ENCODE data around the gene KCNJ10.

Gene KCNJ10

GRCh38 chr1:160105155-160105554 lies 35.2 kb upstream of the KCNJ10 start:
- no peak for DNase-seq (ENCODE audit: extremely low read depth, low read depth)
- TF ChIP-seq, protein P1, sequence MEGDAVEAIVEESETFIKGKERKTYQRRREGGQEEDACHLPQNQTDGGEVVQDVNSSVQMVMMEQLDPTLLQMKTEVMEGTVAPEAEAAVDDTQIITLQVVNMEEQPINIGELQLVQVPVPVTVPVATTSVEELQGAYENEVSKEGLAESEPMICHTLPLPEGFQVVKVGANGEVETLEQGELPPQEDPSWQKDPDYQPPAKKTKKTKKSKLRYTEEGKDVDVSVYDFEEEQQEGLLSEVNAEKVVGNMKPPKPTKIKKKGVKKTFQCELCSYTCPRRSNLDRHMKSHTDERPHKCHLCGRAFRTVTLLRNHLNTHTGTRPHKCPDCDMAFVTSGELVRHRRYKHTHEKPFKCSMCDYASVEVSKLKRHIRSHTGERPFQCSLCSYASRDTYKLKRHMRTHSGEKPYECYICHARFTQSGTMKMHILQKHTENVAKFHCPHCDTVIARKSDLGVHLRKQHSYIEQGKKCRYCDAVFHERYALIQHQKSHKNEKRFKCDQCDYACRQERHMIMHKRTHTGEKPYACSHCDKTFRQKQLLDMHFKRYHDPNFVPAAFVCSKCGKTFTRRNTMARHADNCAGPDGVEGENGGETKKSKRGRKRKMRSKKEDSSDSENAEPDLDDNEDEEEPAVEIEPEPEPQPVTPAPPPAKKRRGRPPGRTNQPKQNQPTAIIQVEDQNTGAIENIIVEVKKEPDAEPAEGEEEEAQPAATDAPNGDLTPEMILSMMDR (IDR thresholded peaks at IDR 0.05; ENCODE audit: low read depth, low read length, missing control alignments), result no peak

DNA sequence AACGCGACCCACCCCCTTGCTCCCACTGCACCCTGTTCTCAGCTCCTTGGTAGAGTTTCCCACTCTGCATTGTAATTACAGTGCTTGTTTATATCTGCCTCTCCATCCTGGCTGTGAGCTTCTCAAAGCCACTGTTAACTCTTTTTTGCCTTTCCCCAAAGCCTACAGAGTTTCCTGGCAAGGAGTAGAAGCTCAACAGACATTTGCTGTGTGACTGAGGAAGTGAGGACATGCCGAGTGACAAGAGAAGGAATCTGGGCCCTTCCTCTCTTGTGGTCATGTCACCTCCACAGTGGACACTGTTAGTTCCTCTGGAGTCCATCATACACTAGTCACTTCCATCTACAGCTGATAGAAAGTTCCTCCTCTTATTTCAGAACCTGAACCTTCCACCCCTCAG lies 34.5 kb upstream of the KCNJ10 start:
- TF ChIP-seq, protein P1 (IDR thresholded peaks at IDR 0.05; ENCODE audit: low read depth, low read length, missing control alignments), result no peak
- no peak for DNase-seq (ENCODE audit: extremely low read depth, low read depth)
- no peak overlapping the region for H3K4me3 ChIP-seq (replicated peaks; ENCODE audit: low read depth, low read length)

More at GRCh38 chr1:160105155-160105554, 35.2 kb upstream of the KCNJ10 start:
- H3K4me3 ChIP-seq (replicated peaks; ENCODE audit: low read depth, low read length), result no peak overlapping the region

GRCh38 chr1:160103658-160104408 lies 33.9 kb upstream of the KCNJ10 start:
- no peak overlapping the region for H3K4me3 ChIP-seq (replicated peaks; ENCODE audit: low read depth, low read length)
- TF ChIP-seq, protein P1 (IDR thresholded peaks at IDR 0.05; ENCODE audit: low read depth, low read length, missing control alignments), result no peak
- no peak for DNase-seq (ENCODE audit: extremely low read depth, low read depth)

- DNase-seq (ENCODE audit: extremely low read depth, low read depth), result no peak
- H3K4me3 ChIP-seq (replicated peaks; ENCODE audit: low read depth, low read length), result no peak overlapping the region
- TF ChIP-seq, protein P1 (IDR thresholded peaks at IDR 0.05; ENCODE audit: low read depth, low read length, missing control alignments), result no peak
Observed at GRCh38 chr1:160101717-160102522, 32.0 kb upstream of the KCNJ10 start.

DNA sequence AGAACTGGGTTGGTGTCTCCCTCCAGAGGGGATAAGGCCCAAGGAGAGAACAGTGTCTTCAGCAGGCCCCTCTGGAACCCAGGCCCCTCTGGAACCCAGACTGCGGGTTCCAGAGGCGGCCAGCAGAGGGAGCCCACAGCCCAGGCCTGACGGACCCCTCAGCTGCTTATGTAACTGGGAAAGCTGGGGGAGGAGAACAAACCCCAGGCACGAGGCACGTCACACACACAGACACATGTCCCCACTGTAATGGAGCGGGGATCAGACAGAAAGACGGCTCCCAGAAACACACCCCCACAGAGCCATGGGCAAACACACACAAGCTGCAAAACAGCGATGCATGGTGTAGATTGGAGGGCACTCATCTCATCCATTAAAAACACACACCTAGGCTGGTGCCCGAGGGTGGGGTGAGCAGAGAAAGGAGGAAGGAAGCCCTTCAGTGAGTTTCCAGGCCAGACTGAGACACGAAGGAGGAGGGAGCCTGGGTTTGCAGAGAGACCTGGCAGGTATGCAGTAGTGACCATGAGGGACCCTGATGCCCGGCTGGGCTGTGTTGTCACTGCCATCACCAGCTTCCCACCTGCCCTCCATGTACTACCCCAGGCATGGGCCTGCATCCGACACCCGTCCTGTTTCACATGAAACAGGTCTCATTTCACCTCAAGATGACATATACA lies 31.2 kb upstream of the KCNJ10 start:
- TF ChIP-seq, protein P1 (IDR thresholded peaks at IDR 0.05; ENCODE audit: low read depth, low read length, missing control alignments), result peak; percentile 99
- peak; percentile 38 for DNase-seq (ENCODE audit: extremely low read depth, low read depth)
- H3K4me3 ChIP-seq (replicated peaks; ENCODE audit: low read depth, low read length), result no peak overlapping the region

DNA sequence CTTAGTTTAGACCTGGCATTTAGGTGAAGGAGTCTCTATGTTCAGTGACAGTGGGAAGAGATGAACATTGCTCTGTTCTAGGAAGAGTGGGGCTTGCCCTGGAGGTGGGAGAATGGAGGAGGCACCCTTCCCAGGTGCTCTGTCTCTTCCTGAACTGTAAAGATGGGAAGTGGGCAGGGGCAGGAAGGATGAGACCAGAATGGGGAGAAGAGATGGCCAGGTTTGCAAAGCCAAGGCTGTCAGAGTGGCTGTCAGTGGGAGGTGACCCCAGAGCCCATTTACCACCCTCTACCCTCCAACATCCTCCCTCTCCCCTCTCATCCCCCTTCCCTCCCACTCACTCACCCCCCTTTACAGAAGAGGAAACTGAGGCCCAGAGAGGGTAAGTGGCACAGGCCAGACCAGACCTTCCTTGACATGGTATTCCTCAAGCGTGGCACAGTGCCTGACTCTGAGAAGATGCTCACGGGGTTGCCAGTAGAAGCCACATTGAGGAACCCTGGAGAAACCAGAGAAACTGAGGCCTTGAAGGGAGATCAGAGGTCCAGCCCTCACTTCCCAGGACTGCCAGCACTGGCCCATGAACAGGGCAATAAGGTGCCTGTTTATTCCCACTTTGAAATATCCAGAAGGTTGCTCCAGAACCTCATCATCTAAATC lies 29.9 kb upstream of the KCNJ10 start:
- H3K4me3 ChIP-seq (replicated peaks; ENCODE audit: low read depth, low read length), result no peak overlapping the region
- TF ChIP-seq, protein P1 (IDR thresholded peaks at IDR 0.05; ENCODE audit: low read depth, low read length, missing control alignments), result no peak
- no peak for DNase-seq (ENCODE audit: extremely low read depth, low read depth)

Measured in HFF-Myc (cell line).